PC-9 (cell line): Measurements from ENCODE around the gene ADARB2.

ENCODE experiments used
- EZH2 ChIP-seq: fragments of 200-600 bp; sonication (generic); IDR thresholded peaks from 2 replicates; pipeline ENCODE4 v1.8.0; 2017; ENCODE audit warnings: antibody characterized with exemption, low read depth
- TF ChIP-seq, protein P1 (sequence below): fragments of 200-600 bp; sonication (generic); conservative IDR thresholded peaks from 2 replicates; pipeline ENCODE4 v1.6.1; 2017; ENCODE audit warnings: mixed run types, antibody characterized with exemption, mild to moderate bottlenecking, moderate library complexity

GRCh38 chr10:1752153-1752552, 14.8 kb upstream of the ADARB2 start:
- TF ChIP-seq, protein P1, sequence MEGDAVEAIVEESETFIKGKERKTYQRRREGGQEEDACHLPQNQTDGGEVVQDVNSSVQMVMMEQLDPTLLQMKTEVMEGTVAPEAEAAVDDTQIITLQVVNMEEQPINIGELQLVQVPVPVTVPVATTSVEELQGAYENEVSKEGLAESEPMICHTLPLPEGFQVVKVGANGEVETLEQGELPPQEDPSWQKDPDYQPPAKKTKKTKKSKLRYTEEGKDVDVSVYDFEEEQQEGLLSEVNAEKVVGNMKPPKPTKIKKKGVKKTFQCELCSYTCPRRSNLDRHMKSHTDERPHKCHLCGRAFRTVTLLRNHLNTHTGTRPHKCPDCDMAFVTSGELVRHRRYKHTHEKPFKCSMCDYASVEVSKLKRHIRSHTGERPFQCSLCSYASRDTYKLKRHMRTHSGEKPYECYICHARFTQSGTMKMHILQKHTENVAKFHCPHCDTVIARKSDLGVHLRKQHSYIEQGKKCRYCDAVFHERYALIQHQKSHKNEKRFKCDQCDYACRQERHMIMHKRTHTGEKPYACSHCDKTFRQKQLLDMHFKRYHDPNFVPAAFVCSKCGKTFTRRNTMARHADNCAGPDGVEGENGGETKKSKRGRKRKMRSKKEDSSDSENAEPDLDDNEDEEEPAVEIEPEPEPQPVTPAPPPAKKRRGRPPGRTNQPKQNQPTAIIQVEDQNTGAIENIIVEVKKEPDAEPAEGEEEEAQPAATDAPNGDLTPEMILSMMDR, result no peak
- no peak for TF ChIP-seq EZH2
